Cardiac fibroblast (primary cell): ENCODE data around the gene PPIP5K1.

Experiments
- DNase-seq, 2 donors: peaks; one replicate each; pipeline versions ENCODE4 v3.0.0 to v3.0.0-alpha.2; 2010; ENCODE audit warnings: low read depth in 2 of 2
- H3K4me3 ChIP-seq, 2 donors: replicated peaks in 1 of 2; 1 replicate in 1 of 2; 2 replicates in 1 of 2; pipeline ENCODE4 v1.5.1; 2011; ENCODE audit warnings: low read depth in 2 of 2, low read length in 2 of 2, mild to moderate bottlenecking in 2 of 2, moderate library complexity in 1 of 2
- CTCF ChIP-seq: IDR thresholded peaks from one replicate; pipeline ENCODE4 v1.5.1; 2011; ENCODE audit warnings: low read depth, mild to moderate bottlenecking, low read length, inconsistent platforms

The PPIP5K1 gene

DNA sequence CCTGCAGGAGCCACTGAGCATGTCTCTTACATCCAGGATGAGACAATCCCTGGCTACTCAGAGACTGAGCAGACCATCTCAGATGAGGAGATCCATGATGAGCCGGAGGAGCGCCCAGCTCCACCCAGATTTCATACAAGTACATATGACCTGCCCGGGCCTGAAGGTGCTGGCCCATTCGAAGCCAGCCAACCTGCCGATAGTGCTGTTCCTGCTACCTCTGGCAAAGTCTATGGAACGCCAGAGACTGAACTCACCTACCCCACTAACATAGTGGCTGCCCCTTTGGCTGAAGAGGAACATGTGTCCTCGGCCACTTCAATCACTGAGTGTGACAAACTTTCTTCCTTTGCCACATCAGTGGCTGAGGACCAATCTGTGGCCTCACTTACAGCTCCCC lies 66.4 kb downstream of the PPIP5K1 start:
- no peak for TF ChIP-seq CTCF
- no peak for DNase-seq
- no peak overlapping the region for H3K4me3 ChIP-seq

DNA sequence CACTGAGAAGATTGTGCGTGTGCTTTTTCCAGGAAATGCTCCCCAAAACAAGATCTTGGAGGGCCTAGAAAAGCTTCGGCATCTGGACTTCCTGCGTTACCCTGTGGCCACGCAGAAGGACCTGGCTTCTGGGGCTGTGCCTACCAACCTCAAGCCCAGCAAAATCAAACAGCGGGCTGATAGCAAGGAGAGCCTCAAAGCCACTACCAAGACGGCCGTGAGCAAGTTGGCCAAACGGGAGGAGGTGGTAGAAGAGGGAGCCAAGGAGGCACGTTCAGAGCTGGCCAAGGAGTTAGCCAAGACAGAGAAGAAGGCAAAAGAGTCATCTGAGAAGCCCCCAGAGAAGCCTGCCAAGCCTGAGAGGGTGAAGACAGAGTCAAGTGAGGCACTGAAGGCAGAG lies 67.8 kb downstream of the PPIP5K1 start:
- TF ChIP-seq CTCF = no peak
- no peak overlapping the region for H3K4me3 ChIP-seq
- DNase-seq = no peak

GRCh38 chr15:43521419-43521818 lies 68.6 kb downstream of the PPIP5K1 start:
- no peak for TF ChIP-seq CTCF
- no peak overlapping the region for H3K4me3 ChIP-seq
- no peak for DNase-seq

DNA sequence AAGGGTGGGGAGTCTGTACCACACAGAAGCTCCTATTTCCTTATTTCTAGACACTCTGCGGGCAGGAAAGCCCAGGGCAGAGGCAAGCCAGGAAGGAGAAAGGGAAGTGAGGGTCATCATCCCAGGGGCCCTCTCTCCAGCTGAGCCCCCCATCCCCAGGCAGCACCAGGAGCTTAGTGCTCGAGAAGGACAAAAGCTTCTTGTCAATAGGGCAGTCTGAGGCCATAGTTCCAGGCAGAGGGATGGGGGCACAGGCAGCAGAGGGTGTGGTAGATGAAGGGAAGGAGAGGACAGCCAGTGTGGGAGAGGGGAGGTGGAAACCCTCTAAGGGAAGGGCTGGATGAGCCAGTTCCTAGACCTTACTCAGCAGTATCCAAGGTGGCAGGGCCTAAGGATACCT lies 69.9 kb downstream of the PPIP5K1 start:
- TF ChIP-seq CTCF = no peak
- DNase-seq = no peak
- no peak overlapping the region for H3K4me3 ChIP-seq

GRCh38 chr15:43519196-43519595 lies 70.8 kb downstream of the PPIP5K1 start:
- TF ChIP-seq CTCF = no peak
- no peak overlapping the region for H3K4me3 ChIP-seq
- DNase-seq = no peak

DNA sequence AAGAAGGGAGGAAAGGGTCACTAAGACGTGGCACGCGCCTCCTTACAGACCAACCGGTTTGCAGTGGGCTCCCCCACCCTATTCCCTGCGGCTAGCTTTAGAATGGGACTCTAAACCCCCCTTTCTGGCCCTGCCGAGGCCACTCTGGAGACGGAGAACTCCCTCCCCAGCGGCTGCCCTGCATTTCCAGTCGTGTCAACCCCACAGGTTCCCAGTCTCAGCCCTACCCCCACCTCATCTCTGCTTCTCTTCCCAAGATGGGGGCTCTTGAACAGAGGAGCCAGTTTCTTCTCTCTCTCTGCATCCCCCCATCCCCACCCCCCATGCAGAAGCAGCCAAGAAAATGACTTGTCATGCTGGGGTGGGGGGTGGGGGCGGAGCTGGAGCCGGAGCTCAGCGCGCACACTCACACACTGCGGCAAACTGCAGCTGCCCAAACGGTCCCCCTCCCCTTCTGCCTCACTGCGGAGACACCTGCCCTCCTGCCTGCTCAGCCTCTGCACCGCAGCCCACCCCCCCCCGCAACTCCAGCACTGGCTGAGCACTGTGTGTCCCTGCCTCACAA lies 71.7 kb downstream of the PPIP5K1 start:
- no peak for TF ChIP-seq CTCF
- H3K4me3 ChIP-seq = peak overlapping the region; percentile 59 to 61
- peak; percentile 25 to 41 for DNase-seq
